SK-N-MC (cell line): ENCODE measurements around the gene OPA1.

ENCODE experiments used
- DNase-seq: peaks from one replicate; pipeline ENCODE4 v3.0.0-alpha.2; 2011; ENCODE audit warnings: low read depth, low spot score
- H3K27ac ChIP-seq: fragments of 200-600 bp; sonication (generic); 2 replicates; pipeline ENCODE4 v1.5.1; 2016; ENCODE audit warnings: mixed run types
- H3K36me3 ChIP-seq: fragments of 200-600 bp; sonication (generic); 2 replicates; pipeline ENCODE4 v1.6.1; 2017; ENCODE audit warnings: antibody characterized with exemption, low read length, mixed read lengths; ENCODE audit not compliant: insufficient read depth
- H3K4me3 ChIP-seq: fragments of 200-600 bp; sonication (generic); 2 replicates; pipeline ENCODE4 v1.5.1; 2016
- H3K9ac ChIP-seq: fragments of 200-600 bp; sonication (generic); 2 replicates; pipeline ENCODE4 v1.8.0; 2017; ENCODE audit warnings: mixed run types, mixed read lengths; ENCODE audit not compliant: insufficient read length
- H3K9me3 ChIP-seq: fragments of 200-600 bp; sonication (generic); 2 replicates; pipeline ENCODE4 v1.6.1; 2017; ENCODE audit warnings: low read depth, mild to moderate bottlenecking, antibody characterized with exemption, low read length, moderate library complexity, mixed read lengths
- EZH2 ChIP-seq: fragments of 200-600 bp; sonication (generic); IDR thresholded peaks from one replicate; pipeline ENCODE4 v1.6.1; 2017; ENCODE audit warnings: antibody characterized with exemption
- FOXP2 ChIP-seq: optimal IDR thresholded peaks from 2 replicates; pipeline ENCODE3; 2011; ENCODE audit warnings: mild to moderate bottlenecking, moderate library complexity; ENCODE audit not compliant: insufficient read depth; ENCODE audit errors: extremely low read length, control extremely low read depth
- POLR2AphosphoS5 ChIP-seq: IDR thresholded peaks from 2 replicates; pipeline ENCODE4 v1.6.1; 2012; ENCODE audit warnings: mild to moderate bottlenecking, low read depth, low read length, borderline replicate concordance

The OPA1 gene

GRCh38 chr3:193744048-193744821, 151.2 kb downstream of the OPA1 start:
- DNase-seq: no peak
- no peaks in the 10 kb centered on the region for H3K9me3 ChIP-seq
- H3K36me3 ChIP-seq: no peaks in the 10 kb centered on the region
- H3K9ac ChIP-seq: peak overlapping the region; percentile 70
- TF ChIP-seq EZH2 (no peak), POLR2AphosphoS5 (no peak), FOXP2 (no peak)
- H3K27ac ChIP-seq: peak overlapping the region; percentile 92
- H3K4me3 ChIP-seq: no peak overlapping the region; the same call in 1 of the 2 replicates

GRCh38 chr3:193744822-193745684, 152.0 kb downstream of the OPA1 start:
- peak; percentile 1 for TF ChIP-seq FOXP2
- no peak for TF ChIP-seq EZH2
- peak; percentile 66; the same call in 1 of the 2 replicates for TF ChIP-seq POLR2AphosphoS5
- H3K9ac ChIP-seq: peak overlapping the region; percentile 70

DNA sequence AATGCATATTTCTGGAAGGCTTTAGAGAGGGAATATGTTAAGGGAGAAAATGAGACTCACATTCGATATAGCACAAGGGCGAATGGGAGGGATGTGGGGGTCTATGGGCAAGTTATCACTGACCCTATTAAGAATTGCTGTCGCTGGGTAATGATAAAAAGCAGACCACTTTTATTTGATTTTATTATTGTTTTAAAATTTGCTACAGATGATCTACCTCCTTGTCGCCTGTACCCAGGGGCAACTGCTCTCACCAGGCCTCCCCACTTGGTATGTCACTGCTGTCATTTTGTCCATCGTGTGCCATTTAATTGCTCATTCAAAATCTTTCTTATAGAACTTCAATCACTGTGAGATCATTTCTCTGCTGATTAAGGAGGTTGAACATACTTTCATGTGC, 153.8 kb downstream of the OPA1 start:
- H3K9ac ChIP-seq: no peak overlapping the region
- TF ChIP-seq POLR2AphosphoS5 (no peak), FOXP2 (no peak), EZH2 (no peak)
- H3K9me3 ChIP-seq: no peaks in the 10 kb centered on the region; the same call in 1 of the 2 replicates
- DNase-seq: no peak
- no peak overlapping the region for H3K27ac ChIP-seq
- no peak overlapping the region for H3K4me3 ChIP-seq
- H3K36me3 ChIP-seq: no peaks in the 10 kb centered on the region

More at GRCh38 chr3:193744822-193745684, 152.0 kb downstream of the OPA1 start:
- peak; percentile 93 for DNase-seq
- Histone ChIP-seq H3K9me3 (no peaks in the 10 kb centered on the region), H3K4me3 (peak overlapping the region; percentile 61), H3K36me3 (no peaks in the 10 kb centered on the region), H3K27ac (peak overlapping the region; percentile 92)
